HL-60 (cell line): Measurements from ENCODE around the gene YKT6.

Experiments used
- POLR2AphosphoS5 ChIP-seq: IDR thresholded peaks from 2 replicates; pipeline ENCODE4 v1.6.1; 2012; ENCODE audit warnings: low read depth
- TF ChIP-seq, protein P1 (sequence below): IDR thresholded peaks from one replicate; pipeline ENCODE4 v1.5.1; 2011; ENCODE audit warnings: low read length, control low read depth, inconsistent platforms; ENCODE audit not compliant: insufficient read depth

DNA sequence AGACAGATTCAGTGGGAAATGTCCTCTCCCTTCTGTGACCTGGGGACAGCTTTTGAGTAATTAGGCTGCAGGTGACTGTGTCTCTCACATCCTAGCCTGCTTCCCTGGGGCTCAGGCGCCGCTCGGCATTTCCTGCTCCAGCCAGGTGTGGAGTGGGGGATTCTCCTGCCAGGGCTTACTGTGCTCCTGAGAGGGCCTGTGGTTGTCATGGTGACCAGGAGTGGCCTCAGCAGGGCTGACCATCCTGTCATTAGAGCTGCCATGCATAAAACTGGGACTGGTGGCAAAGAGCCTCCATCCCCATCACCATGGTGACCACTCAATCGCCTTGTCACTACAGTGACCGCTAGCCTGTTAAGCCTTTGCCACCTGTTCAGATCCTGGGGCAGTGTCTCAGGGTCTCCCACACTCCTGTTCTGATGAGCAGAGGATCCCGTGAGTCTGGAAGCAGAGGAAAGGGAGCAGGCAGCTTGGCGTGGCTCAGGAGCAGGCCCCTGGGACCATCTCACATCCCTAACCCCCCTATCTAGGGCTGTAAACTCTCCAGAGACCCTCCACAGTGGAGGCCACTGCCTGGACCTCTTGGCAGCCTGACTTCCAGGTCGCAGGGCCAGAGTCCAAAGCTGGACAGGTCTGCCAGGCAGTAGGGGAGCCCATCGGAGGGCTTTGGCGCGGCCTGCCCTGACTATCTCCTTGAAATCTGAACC, 11.3 kb upstream of the YKT6 start, which contains the start of gene GCK:
- TF ChIP-seq POLR2AphosphoS5: no peak
- TF ChIP-seq, protein P1, sequence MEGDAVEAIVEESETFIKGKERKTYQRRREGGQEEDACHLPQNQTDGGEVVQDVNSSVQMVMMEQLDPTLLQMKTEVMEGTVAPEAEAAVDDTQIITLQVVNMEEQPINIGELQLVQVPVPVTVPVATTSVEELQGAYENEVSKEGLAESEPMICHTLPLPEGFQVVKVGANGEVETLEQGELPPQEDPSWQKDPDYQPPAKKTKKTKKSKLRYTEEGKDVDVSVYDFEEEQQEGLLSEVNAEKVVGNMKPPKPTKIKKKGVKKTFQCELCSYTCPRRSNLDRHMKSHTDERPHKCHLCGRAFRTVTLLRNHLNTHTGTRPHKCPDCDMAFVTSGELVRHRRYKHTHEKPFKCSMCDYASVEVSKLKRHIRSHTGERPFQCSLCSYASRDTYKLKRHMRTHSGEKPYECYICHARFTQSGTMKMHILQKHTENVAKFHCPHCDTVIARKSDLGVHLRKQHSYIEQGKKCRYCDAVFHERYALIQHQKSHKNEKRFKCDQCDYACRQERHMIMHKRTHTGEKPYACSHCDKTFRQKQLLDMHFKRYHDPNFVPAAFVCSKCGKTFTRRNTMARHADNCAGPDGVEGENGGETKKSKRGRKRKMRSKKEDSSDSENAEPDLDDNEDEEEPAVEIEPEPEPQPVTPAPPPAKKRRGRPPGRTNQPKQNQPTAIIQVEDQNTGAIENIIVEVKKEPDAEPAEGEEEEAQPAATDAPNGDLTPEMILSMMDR: no peak
